ENCODE measurements around the gene SLC38A8. TPM values are rescaled to one million over a fixed set of nuclear protein-coding genes. Genes with fewer than 3 reads are reported as not detected.

SLC38A8 gene
- total RNA-seq, 4 donors from 2014 or later, result not detected

GRCh38 chr16:84021488-84021887, 21.1 kb downstream of the SLC38A8 start:
- no peak for DNase-seq (ENCODE audit: low spot score in 2 of 2)
- 84 to 92% methylated on average over 5 of the region's 5 CpGs for WGBS, 2 donors
- Histone ChIP-seq H3K4me3 (no peak overlapping the region), H3K27ac (no peak overlapping the region), H3K4me1 (no peaks in the 10 kb centered on the region), H3K27me3 (peaks cover 0 to 5% of the 10 kb centered on the region in 2 donors), H3K9me3 (peaks cover 0 to 42% (median 0%) of the 10 kb centered on the region in 4 donors), H3K36me3 (no peaks in the 10 kb centered on the region)
- TF ChIP-seq, protein P1, sequence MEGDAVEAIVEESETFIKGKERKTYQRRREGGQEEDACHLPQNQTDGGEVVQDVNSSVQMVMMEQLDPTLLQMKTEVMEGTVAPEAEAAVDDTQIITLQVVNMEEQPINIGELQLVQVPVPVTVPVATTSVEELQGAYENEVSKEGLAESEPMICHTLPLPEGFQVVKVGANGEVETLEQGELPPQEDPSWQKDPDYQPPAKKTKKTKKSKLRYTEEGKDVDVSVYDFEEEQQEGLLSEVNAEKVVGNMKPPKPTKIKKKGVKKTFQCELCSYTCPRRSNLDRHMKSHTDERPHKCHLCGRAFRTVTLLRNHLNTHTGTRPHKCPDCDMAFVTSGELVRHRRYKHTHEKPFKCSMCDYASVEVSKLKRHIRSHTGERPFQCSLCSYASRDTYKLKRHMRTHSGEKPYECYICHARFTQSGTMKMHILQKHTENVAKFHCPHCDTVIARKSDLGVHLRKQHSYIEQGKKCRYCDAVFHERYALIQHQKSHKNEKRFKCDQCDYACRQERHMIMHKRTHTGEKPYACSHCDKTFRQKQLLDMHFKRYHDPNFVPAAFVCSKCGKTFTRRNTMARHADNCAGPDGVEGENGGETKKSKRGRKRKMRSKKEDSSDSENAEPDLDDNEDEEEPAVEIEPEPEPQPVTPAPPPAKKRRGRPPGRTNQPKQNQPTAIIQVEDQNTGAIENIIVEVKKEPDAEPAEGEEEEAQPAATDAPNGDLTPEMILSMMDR (IDR thresholded peaks at IDR 0.05), result no peak
- TF ChIP-seq POLR2A (IDR thresholded peaks at IDR 0.05) (no peak), EP300 (IDR thresholded peaks at IDR 0.05) (no peak)

DNA sequence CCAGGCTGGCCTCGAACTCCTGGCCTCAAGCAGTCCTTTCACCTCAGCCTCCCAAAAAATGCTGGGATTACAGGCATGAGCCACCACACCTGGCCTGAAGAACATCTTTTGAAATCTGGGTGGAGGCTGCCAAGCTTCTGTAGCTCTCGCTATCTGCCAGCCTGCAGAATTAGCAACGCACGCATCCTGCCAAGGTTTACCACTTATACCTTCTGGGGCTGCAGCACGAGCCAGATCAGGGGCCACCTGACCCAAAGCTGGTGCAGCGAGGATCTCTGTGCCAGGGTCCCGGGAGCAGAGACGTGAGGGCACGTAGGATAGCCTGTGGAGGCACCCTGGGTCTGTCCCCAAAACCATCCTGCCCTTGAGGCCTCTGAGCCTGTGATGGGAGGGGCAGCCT, 22.2 kb downstream of the SLC38A8 start:
- no peak overlapping the region for H3K27ac ChIP-seq
- TF ChIP-seq, protein P1 (IDR thresholded peaks at IDR 0.05), result no peak
- no peak for TF ChIP-seq POLR2A (IDR thresholded peaks at IDR 0.05)
- H3K9me3 ChIP-seq, result peaks cover 0 to 42% (median 0%) of the 10 kb centered on the region in 4 donors
- peaks cover 0 to 5% of the 10 kb centered on the region in 2 donors for H3K27me3 ChIP-seq
- H3K36me3 ChIP-seq, result no peaks in the 10 kb centered on the region
- H3K4me1 ChIP-seq, result no peaks in the 10 kb centered on the region
- no peak for DNase-seq (ENCODE audit: low spot score in 2 of 2)
- no peak overlapping the region for H3K4me3 ChIP-seq
- 91 to 97% methylated on average over 9 of the region's 9 CpGs for WGBS, 2 donors

GRCh38 chr16:84018710-84019109, 23.9 kb downstream of the SLC38A8 start:
- DNase-seq (ENCODE audit: low spot score in 2 of 2), result no peak
- 84 to 85% methylated on average over 4 of the region's 4 CpGs for WGBS, 2 donors
- no peak overlapping the region for H3K27ac ChIP-seq
- TF ChIP-seq EP300 (IDR thresholded peaks at IDR 0.05), result no peak
- TF ChIP-seq, protein P1 (IDR thresholded peaks at IDR 0.05), result no peak
- TF ChIP-seq POLR2A (IDR thresholded peaks at IDR 0.05), result no peak
- H3K9me3 ChIP-seq, result peaks cover 0 to 42% (median 0%) of the 10 kb centered on the region in 4 donors
- no peaks in the 10 kb centered on the region for H3K36me3 ChIP-seq
- no peaks in the 10 kb centered on the region for H3K4me1 ChIP-seq
- H3K4me3 ChIP-seq, result no peak overlapping the region
- H3K27me3 ChIP-seq, result peaks cover 0 to 3% of the 10 kb centered on the region in 2 donors

DNA sequence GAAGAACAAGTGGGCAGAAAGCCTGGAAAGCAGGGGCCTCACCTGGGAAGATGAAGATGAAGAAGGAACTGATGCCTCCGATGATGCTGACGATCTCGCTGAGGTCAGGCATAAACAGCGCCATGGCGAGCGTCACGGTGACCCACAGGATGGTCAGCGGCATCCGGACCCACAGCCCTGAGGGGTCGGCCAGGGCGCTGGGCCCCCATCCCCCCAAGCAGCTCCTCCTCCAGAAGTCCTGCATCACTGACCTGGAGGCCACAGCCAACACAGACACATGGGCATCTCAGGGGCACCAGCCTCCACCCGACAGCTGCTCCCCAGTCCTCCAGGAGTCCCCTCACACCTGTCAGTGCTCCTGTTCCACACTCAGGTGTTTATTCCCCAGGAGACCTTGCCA, 26.1 kb downstream of the SLC38A8 start:
- WGBS, 2 donors, result 93 to 98% methylated on average over 11 to 12 of the region's 12 CpGs
- Histone ChIP-seq H3K36me3 (no peaks in the 10 kb centered on the region), H3K4me3 (no peak overlapping the region), H3K27me3 (no peaks in the 10 kb centered on the region), H3K27ac (no peak overlapping the region), H3K9me3 (peaks cover 0 to 30% (median 0%) of the 10 kb centered on the region in 4 donors), H3K4me1 (no peaks in the 10 kb centered on the region)
- no peak for DNase-seq (ENCODE audit: low spot score in 2 of 2)
- TF ChIP-seq EP300 (IDR thresholded peaks at IDR 0.05) (no peak), POLR2A (IDR thresholded peaks at IDR 0.05) (no peak)
- TF ChIP-seq, protein P1 (IDR thresholded peaks at IDR 0.05), result no peak

GRCh38 chr16:84015399-84015798, 27.2 kb downstream of the SLC38A8 start:
- Histone ChIP-seq H3K4me3 (no peak overlapping the region), H3K27me3 (no peaks in the 10 kb centered on the region), H3K9me3 (peaks cover 0 to 19% (median 0%) of the 10 kb centered on the region in 4 donors), H3K27ac (no peak overlapping the region), H3K36me3 (no peaks in the 10 kb centered on the region), H3K4me1 (no peaks in the 10 kb centered on the region)
- TF ChIP-seq EP300 (IDR thresholded peaks at IDR 0.05) (no peak), POLR2A (IDR thresholded peaks at IDR 0.05) (no peak)
- TF ChIP-seq, protein P1 (IDR thresholded peaks at IDR 0.05), result no peak
- no peak for DNase-seq (ENCODE audit: low spot score in 2 of 2)
- WGBS, 2 donors, result 83 to 84% methylated on average over 12 of the region's 12 CpGs
